ENCODE measurements around the gene ATP2B2.

GRCh38 chr3:10532939-10533736 is 27.8 kb upstream of the ATP2B2 start:
- no peak for TF ChIP-seq CTCF (conservative IDR thresholded peaks at IDR 0.05; ENCODE audit: low read length)
- TF ChIP-seq EZH2phosphoT487 (IDR thresholded peaks at IDR 0.05; ENCODE audit: borderline replicate concordance) = no peak

Measured in Loucy (cell line).